ENCODE results near the gene EGLN2.

Gene EGLN2

DNA sequence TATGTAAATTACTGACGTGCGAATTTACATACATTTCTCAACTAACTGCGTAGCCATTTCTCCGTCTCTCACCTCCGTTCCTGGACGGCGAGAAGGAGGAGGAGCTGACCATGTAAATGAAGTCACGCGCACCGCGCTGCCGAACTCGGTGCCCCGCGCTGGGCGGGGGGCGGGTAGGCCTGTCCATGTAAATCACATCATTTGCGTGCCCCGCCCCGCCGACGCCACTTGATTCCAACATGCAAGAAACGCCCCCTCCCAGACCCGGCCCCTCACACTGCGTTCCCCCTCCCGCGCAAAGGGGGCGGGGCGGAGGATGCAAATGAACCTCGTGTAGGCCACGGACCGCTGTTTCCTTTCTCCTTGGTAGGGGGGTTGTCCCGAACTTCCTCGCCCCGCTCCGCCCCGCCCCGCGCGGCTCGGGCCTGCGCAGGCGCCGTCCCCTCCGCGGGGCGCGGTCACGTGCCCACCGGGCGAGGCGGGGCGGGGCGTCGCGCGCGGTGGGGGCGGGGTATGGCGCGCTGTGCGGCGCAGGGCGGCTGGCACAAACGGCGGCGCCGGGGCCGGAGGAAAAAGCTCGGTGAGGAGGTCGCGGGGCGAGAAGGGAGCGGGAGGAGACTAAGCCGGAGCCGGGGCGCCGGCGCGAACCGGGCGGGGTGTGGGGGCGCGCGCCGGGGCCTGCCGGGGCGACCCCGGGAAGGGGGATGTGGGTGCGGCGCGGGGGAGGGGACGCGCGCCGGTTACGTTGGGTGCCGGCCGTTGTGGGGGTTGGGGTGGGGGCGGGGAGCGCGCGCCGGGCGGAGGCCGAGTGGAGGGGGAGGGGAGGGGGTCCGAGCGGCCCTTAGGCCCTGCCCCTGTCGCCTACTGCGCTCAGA is at the start of gene EGLN2:
EGLN2 (plus strand) TSS at position 509 of the 875 bp plus-strand sequence. CDS start 1,382 bp downstream, outside the sequence.
- H3K27ac ChIP-seq (ENCODE audit: low read length) = peak within 1 kb of the TSS; percentile 69
- H3K9me3 ChIP-seq (ENCODE audit: insufficient read depth, low read depth, low read length) = no peaks in the 10 kb centered on the region
- peaks cover 35% of the 10 kb centered on the region for H3K36me3 ChIP-seq (ENCODE audit: insufficient read depth, low read depth, low read length)
- H3K9ac ChIP-seq (ENCODE audit: low read depth, low read length) = peak within 1 kb of the TSS; percentile 92
- H3K4me3 ChIP-seq (ENCODE audit: low read length) = peak within 1 kb of the TSS; percentile 94
- H3K4me1 ChIP-seq (ENCODE audit: insufficient read depth, low read length) = peaks cover 20% of the 10 kb centered on the region
- no peaks in the 10 kb centered on the region for H3K27me3 ChIP-seq (ENCODE audit: insufficient read depth, low read length)

GRCh38 chr19:40750058-40750873 is 48.7 kb upstream of the EGLN2 start, which contains the start of gene ACTMAP:
TSS of gene ACTMAP (minus strand) at chr19:40750477. CDS start at chr19:40749803, 674 bp downstream.
- Histone ChIP-seq H3K4me3 (ENCODE audit: low read length) (peak within 1 kb of the TSS; percentile 97), H3K27me3 (ENCODE audit: insufficient read depth, low read length) (no peaks in the 10 kb centered on the region), H3K27ac (ENCODE audit: low read length) (peak within 1 kb of the TSS; percentile 95), H3K36me3 (ENCODE audit: insufficient read depth, low read depth, low read length) (peaks cover 19% of the 10 kb centered on the region), H3K4me1 (ENCODE audit: insufficient read depth, low read length) (peaks cover 9% of the 10 kb centered on the region; the same call in 1 of the 2 replicates), H3K9me3 (ENCODE audit: insufficient read depth, low read depth, low read length) (no peaks in the 10 kb centered on the region), H3K9ac (ENCODE audit: low read depth, low read length) (peak within 1 kb of the TSS; percentile 99)

GRCh38 chr19:40750874-40751537 is 48.0 kb upstream of the EGLN2 start, which contains the start of gene SNRPA:
TSS of gene SNRPA (plus strand) at chr19:40751203. CDS start at chr19:40751409, 206 bp downstream.
- H3K36me3 ChIP-seq (ENCODE audit: insufficient read depth, low read depth, low read length) = peaks cover 27% of the 10 kb centered on the region

GRCh38 chr19:40752257-40752781 is 46.7 kb upstream of the EGLN2 start:
- Histone ChIP-seq H3K9ac (ENCODE audit: low read depth, low read length) (peak overlapping the region; percentile 99; the same call in 1 of the 2 replicates), H3K4me3 (ENCODE audit: low read length) (peak overlapping the region; percentile 97), H3K4me1 (ENCODE audit: insufficient read depth, low read length) (peaks cover 9% of the 10 kb centered on the region; the same call in 1 of the 2 replicates), H3K9me3 (ENCODE audit: insufficient read depth, low read depth, low read length) (no peaks in the 10 kb centered on the region), H3K27ac (ENCODE audit: low read length) (no peak overlapping the region), H3K36me3 (ENCODE audit: insufficient read depth, low read depth, low read length) (peaks cover 40% of the 10 kb centered on the region), H3K27me3 (ENCODE audit: insufficient read depth, low read length) (no peaks in the 10 kb centered on the region)

More at GRCh38 chr19:40750874-40751537, 48.0 kb upstream of the EGLN2 start, which contains the start of gene SNRPA:
- Histone ChIP-seq H3K27me3 (ENCODE audit: insufficient read depth, low read length) (no peaks in the 10 kb centered on the region), H3K4me1 (ENCODE audit: insufficient read depth, low read length) (peaks cover 9% of the 10 kb centered on the region; the same call in 1 of the 2 replicates), H3K4me3 (ENCODE audit: low read length) (peak within 1 kb of the TSS; percentile 97), H3K9ac (ENCODE audit: low read depth, low read length) (peak within 1 kb of the TSS; percentile 99), H3K9me3 (ENCODE audit: insufficient read depth, low read depth, low read length) (no peaks in the 10 kb centered on the region), H3K27ac (ENCODE audit: low read length) (peak within 1 kb of the TSS; percentile 95)

GRCh38 chr19:40754611-40755247 is 44.3 kb upstream of the EGLN2 start:
- peaks cover 62% of the 10 kb centered on the region for H3K36me3 ChIP-seq (ENCODE audit: insufficient read depth, low read depth, low read length)
- no peak overlapping the region for H3K27ac ChIP-seq (ENCODE audit: low read length)
- H3K9ac ChIP-seq (ENCODE audit: low read depth, low read length) = peak overlapping the region; percentile 42; the same call in 1 of the 2 replicates
- no peaks in the 10 kb centered on the region for H3K9me3 ChIP-seq (ENCODE audit: insufficient read depth, low read depth, low read length)
- H3K4me3 ChIP-seq (ENCODE audit: low read length) = peak overlapping the region; percentile 51
- no peaks in the 10 kb centered on the region for H3K27me3 ChIP-seq (ENCODE audit: insufficient read depth, low read length)
- H3K4me1 ChIP-seq (ENCODE audit: insufficient read depth, low read length) = peaks cover 4% of the 10 kb centered on the region; the same call in 1 of the 2 replicates

DNA sequence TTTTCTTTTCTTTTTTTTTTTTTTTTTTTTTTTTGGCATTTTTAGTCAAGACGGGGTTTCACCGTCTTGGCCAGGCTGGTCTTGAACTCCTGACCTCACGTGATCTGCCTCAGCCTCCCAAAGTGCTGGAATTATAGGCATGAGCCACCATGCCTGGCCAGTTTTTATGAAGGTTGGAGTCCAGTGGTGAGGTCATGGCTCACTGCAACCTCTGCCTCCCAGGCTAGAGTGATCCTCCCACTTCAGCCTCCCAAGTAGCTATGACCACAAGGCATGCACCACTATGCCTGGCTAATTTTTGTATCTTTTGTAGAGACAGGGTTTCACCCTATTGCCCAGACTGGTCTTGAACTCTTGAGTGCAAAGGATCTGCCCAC is 43.8 kb upstream of the EGLN2 start:
- Histone ChIP-seq H3K4me3 (ENCODE audit: low read length) (no peak overlapping the region), H3K27ac (ENCODE audit: low read length) (no peak overlapping the region), H3K4me1 (ENCODE audit: insufficient read depth, low read length) (peaks cover 4% of the 10 kb centered on the region; the same call in 1 of the 2 replicates), H3K9ac (ENCODE audit: low read depth, low read length) (peak overlapping the region; percentile 16; the same call in 1 of the 2 replicates), H3K36me3 (ENCODE audit: insufficient read depth, low read depth, low read length) (peaks cover 67% of the 10 kb centered on the region), H3K9me3 (ENCODE audit: insufficient read depth, low read depth, low read length) (no peaks in the 10 kb centered on the region), H3K27me3 (ENCODE audit: insufficient read depth, low read length) (no peaks in the 10 kb centered on the region)

DNA sequence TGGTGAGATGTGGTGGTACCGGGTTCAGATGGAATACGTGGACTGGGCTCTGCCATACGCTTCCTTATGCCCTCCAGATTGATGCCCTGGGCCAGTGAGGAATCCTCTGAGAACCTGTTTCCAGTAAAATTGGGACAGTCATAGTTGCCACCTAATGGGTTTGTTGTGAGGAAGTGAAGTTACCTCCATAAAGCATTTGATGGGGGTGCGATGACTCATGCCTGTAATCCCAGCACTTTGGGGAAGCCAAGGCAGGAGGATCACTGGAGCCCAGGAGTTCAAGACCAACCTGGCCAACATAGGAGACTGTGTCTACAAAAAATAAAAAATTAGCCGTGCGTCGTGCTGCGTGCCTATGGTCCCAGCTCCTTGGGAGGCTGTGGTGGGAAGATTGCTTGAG is 43.2 kb upstream of the EGLN2 start:
- peaks cover 72% of the 10 kb centered on the region for H3K36me3 ChIP-seq (ENCODE audit: insufficient read depth, low read depth, low read length)
- no peak overlapping the region for H3K4me3 ChIP-seq (ENCODE audit: low read length)
- no peak overlapping the region for H3K27ac ChIP-seq (ENCODE audit: low read length)
- no peaks in the 10 kb centered on the region for H3K27me3 ChIP-seq (ENCODE audit: insufficient read depth, low read length)
- H3K9ac ChIP-seq (ENCODE audit: low read depth, low read length) = peak overlapping the region; percentile 16; the same call in 1 of the 2 replicates
- peaks cover 4% of the 10 kb centered on the region; the same call in 1 of the 2 replicates for H3K4me1 ChIP-seq (ENCODE audit: insufficient read depth, low read length)
- no peaks in the 10 kb centered on the region for H3K9me3 ChIP-seq (ENCODE audit: insufficient read depth, low read depth, low read length)

DNA sequence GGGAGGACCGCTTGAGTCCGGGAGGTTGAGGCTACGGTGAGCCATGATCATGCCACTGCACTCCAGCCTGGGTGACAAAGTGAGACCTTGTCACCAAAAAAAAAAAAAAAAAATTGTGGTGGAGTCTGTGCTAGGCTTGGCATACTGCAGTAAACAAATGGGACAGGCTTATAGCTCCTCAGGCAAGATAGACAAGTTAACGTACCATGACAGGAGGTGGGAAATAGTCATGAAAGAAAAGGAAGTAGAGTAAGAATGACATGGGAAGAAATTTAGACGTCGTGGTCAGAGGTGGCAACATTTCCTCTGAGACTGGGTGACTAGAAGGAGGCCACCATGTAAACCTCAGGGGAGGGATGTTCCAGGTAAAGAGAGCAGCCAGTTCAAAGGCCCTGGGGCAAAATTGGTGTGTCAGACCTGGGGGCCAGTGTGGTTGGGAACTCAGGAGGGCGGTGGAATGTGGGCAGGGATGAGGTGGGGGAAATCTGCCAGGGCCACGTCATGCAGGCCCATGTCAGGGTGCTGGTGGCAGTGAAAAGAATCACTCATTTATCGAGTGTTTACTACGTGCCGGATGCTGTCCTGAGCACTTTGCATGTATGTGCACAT is 42.4 kb upstream of the EGLN2 start:
- Histone ChIP-seq H3K27me3 (ENCODE audit: insufficient read depth, low read length) (no peaks in the 10 kb centered on the region), H3K27ac (ENCODE audit: low read length) (no peak overlapping the region), H3K4me3 (ENCODE audit: low read length) (no peak overlapping the region), H3K36me3 (ENCODE audit: insufficient read depth, low read depth, low read length) (peaks cover 81% of the 10 kb centered on the region), H3K4me1 (ENCODE audit: insufficient read depth, low read length) (peaks cover 4% of the 10 kb centered on the region; the same call in 1 of the 2 replicates), H3K9ac (ENCODE audit: low read depth, low read length) (no peak overlapping the region), H3K9me3 (ENCODE audit: insufficient read depth, low read depth, low read length) (no peaks in the 10 kb centered on the region)

GRCh38 chr19:40758491-40758890 is 40.5 kb upstream of the EGLN2 start:
- Histone ChIP-seq H3K27me3 (ENCODE audit: insufficient read depth, low read length) (no peaks in the 10 kb centered on the region), H3K36me3 (ENCODE audit: insufficient read depth, low read depth, low read length) (peaks cover 92% of the 10 kb centered on the region), H3K9ac (ENCODE audit: low read depth, low read length) (no peak overlapping the region), H3K4me1 (ENCODE audit: insufficient read depth, low read length) (peaks cover 4% of the 10 kb centered on the region; the same call in 1 of the 2 replicates), H3K27ac (ENCODE audit: low read length) (no peak overlapping the region), H3K9me3 (ENCODE audit: insufficient read depth, low read depth, low read length) (no peaks in the 10 kb centered on the region), H3K4me3 (ENCODE audit: low read length) (no peak overlapping the region)

DNA sequence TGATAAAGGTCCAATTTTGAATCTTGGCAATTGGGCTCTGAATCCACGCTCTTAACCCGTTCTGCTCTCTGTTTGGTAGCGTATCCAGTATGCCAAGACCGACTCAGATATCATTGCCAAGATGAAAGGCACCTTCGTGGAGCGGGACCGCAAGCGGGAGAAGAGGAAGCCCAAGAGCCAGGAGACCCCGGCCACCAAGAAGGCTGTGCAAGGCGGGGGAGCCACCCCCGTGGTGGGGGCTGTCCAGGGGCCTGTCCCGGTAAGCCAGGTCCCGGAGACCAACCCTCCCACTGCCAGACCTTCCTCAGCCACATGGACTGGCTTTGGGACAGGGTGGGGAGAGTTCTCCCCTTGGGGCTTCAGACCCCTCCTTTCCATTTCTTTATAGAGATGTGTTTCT is 39.6 kb upstream of the EGLN2 start:
- no peaks in the 10 kb centered on the region for H3K27me3 ChIP-seq (ENCODE audit: insufficient read depth, low read length)
- peaks cover 2% of the 10 kb centered on the region; the same call in 1 of the 2 replicates for H3K4me1 ChIP-seq (ENCODE audit: insufficient read depth, low read length)
- H3K9me3 ChIP-seq (ENCODE audit: insufficient read depth, low read depth, low read length) = no peaks in the 10 kb centered on the region
- no peak overlapping the region for H3K9ac ChIP-seq (ENCODE audit: low read depth, low read length)
- peaks cover 96% of the 10 kb centered on the region for H3K36me3 ChIP-seq (ENCODE audit: insufficient read depth, low read depth, low read length)
- H3K4me3 ChIP-seq (ENCODE audit: low read length) = no peak overlapping the region
- no peak overlapping the region for H3K27ac ChIP-seq (ENCODE audit: low read length)

Data from iPS-20b (cell line).